NCI-H748 treated with DMSO at 0.1 percent for 48 hours (cell line): Measurements from ENCODE around the gene ZNF446.
"Not testable (repeated sequence)": the region's sequence is repeated elsewhere in the genome, so short reads cannot be mapped to it uniquely, and the experiment has no call there.

Source experiments
- DNase-seq: peaks from one replicate; lab custom pipeline; 2025; lab: John Stamatoyannopoulos, UW

The ZNF446 gene

DNA sequence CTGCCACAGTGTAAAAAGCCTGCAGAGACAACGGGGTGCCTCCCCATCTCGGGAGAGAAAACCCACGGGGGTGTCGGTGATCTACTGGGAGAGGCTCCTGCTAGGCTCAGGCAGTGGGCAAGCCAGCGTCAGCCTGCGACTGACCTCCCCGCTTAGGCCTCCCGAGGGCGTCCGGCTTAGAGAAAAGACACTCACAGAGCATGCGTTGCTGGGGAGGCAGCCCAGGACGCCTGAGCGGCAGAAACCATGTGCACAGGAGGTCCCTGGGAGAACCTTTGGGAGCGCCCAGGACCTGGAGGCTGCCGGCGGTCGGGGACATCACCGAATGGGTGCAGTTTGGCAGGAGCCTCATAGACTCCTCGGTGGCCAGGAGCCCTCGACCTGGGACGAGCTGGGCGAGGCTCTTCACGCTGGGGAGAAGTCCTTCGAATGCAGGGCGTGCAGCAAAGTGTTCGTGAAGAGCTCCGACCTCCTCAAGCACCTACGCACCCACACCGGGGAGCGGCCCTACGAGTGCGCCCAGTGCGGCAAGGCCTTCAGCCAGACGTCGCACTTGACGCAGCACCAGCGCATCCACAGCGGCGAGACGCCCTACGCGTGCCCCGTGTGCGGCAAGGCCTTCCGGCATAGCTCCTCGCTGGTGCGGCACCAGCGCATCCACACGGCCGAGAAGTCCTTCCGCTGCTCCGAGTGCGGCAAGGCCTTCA is 5.2 kb upstream of the ZNF446 start:
- DNase-seq = not testable (repeated sequence)

DNA sequence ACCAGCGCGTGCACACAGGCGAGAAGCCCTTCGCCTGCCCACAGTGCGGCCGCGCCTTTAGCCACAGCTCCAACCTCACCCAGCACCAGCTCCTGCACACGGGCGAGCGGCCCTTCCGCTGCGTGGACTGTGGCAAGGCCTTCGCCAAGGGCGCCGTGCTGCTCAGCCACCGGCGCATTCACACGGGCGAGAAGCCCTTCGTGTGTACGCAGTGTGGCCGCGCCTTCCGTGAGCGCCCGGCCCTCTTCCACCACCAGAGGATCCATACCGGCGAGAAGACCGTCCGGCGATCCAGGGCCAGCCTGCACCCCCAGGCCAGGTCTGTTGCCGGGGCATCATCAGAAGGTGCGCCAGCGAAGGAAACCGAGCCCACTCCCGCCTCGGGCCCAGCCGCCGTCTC is 4.4 kb upstream of the ZNF446 start:
- no peak for DNase-seq

DNA sequence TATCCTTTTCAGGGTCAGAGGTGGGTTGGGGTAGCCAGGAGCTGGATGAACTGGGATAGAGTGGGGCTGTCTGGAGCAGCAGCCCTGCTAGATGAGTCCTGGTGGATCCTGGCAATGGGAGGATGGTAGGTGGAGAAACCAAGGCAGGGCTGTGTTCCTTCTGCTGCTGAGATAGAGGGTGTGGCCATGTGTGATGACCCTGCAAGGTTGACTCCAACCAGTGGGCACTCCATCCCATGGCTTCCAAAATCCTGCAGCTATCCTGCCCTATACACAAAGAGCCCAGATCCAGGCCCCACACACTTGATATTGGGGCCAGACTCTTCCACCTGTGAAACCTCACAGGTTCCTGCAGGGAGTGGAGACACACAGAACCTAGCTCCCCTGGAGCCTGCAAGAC is 2.4 kb upstream of the ZNF446 start:
- no peak for DNase-seq

DNA sequence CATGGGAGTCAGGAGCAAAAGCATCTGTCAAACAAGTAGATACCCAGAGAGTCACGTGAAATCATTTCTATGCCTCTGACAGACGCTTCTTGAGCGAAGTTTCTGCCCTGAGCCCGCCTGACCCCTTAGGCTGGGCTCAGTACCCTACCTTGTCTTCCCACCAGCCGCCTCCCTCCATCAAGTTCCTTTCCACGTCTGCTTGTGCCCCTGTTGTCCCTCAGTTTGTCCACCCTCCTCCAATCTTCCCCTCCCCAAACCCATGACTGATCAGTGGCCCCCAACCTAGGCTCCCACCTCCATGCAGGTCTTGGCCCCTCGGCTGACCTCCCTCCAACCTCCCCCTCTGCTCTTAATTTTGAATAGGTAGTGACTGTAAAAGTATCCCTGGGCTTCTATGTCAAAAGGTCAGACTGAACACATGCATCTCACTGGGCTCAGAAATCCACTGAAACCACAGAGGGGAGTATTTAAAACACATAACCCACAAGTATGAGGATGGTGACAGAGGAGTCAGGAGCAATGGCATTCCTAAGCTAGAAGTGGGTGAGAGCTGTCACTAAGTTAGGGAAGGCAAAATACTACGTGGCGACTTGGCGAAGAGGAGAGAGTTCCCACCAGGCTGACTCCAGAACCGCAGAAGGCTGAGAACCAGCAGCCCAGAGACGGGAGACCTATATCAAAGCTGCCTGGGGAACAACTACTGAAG is 1.7 kb upstream of the ZNF446 start:
- DNase-seq = no peak

DNA sequence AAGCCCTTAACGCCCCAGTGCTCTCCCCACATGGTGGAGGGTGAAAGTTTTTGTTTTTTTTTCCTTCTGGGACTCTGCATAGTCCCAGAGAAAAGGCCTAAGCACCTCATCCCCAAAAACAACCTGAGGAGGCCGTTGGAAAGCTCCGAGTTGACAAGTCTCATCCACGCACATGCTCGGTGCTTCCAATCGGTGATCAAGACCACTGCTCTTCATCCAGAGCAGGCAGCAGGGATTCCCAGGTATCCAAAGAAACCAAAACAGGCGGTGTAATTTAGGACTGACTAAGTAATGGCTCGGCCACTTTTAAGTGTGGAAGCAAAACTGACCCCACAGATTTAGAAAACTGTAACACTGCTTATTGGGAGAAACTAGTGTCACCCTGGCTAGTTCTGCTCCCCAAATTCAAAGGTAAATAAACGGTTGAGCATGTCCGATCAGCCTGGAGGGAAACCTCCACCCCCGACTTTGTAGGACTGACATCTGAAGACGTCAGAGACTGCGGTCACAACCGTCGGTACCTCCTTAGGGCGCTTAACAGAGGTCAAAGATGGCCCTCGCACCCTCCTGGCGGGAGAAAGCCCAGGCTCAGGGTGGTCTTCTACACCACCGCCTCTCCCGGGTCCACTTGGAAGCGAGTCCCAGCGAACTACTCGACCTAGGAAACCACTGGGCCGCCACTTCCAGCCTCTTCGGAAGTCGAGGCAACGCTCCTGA is 997 bp upstream of the ZNF446 start:
- no peak for DNase-seq

DNA sequence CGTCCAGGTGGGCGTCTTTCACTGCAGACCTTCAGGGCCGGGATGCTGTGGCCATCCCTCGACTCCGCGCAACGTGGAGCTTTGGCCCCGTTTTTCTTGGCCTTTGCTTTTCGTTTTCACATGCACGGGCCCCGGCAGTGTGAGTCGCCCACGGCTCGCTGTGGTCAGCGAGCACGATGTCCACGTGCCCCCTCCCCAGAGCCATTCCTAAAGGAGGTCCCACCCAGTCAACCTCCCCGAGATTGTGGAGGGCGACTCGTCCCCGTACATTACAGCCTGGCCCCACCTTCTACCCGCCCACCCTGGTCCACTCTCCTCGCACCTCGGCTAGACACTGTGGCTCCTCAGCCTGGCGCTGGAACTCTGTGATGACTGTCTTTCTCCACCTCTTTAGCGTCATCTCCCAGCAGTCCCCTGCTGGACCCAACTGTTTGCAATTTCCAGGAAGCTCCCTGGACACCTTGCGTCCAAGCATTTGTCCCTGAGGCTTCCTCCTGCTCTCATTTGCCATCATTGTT is 405 bp downstream of the ZNF446 start:
- no peak for DNase-seq

DNA sequence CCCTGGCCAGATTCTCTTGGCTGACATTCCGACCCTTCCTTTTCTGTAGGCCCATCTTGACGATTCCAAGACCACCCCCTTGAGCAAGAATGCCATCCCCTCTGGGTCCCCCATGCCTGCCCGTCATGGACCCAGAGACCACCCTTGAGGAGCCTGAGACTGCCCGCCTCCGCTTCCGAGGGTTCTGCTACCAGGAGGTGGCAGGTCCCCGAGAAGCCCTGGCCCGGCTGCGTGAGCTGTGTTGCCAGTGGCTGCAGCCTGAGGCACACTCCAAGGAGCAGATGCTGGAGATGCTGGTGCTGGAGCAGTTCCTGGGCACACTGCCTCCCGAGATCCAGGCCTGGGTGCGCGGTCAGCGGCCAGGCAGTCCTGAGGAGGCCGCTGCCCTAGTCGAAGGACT is 978 bp downstream of the ZNF446 start:
- no peak for DNase-seq

DNA sequence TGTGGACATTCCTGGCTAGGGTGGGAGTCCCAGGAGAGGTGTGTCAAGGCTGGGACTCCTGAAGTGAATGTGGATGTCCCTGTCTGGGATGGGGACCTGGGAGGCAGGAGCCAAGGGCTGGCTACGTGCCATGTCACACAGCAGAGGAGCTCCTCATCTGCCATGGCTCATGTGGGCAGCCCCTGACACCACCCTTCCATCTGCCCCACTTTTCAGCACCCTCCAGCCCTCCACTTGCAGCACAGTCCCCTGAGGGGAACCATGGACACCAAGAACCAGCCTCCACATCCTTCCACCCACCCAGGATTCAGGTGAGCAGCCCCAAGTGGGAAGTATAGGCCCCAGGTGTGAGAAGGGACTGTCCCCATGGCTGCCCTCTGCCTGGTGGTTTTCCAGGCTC is 1.7 kb downstream of the ZNF446 start:
- DNase-seq = no peak

DNA sequence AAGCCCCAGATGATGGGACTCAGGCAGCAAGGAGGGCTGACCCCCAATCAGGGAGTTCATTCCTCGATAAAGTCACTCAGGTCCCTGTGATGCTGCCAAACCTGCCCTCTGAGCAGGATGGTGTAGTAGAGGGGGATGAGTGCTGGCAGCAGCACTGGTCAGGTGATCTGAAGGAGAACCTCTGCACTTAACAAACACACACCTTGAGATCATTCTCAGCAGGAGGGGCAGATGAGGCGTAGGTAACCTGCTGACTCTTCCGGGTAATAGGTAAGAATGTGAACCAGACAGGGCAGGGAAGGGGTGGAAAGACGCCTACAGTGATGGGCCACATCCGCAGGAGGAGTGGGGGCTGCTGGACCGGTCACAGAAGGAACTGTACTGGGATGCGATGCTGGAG is 3.2 kb downstream of the ZNF446 start:
- no peak for DNase-seq

DNA sequence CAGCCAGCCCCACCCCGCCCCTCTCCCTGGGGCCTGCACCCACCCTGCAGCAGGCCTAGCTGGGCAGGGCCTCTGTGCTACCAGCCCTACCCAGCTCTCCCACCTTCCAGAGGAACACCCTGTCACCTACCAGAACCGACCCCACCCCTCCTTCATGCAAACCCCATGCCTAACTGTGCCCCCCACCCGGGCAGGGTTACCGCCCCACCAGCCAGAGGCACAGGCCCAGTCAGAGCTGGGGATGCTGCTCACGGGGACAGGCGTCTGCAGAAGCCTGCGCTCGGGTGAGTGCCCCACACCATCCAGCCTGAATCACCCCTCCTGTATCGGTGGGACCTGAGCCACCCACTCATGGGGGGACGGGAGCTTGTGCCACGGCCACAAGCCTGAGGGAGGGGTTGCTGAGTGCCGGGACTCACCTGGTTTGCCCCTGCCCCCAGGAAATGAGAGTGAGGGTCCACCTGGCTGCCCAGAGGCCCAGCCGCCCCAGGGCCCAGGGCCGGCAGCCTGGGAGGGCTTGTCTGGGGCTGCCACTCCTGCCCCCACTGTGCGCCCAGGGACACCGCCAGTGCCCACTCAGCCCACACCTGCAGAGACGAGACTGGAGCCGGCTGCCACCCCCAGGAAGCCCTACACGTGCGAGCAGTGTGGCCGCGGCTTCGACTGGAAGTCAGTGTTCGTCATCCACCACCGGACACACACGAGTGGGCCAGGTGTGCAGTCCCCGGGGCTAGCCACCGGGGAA is 3.8 kb downstream of the ZNF446 start:
- no peak for DNase-seq

DNA sequence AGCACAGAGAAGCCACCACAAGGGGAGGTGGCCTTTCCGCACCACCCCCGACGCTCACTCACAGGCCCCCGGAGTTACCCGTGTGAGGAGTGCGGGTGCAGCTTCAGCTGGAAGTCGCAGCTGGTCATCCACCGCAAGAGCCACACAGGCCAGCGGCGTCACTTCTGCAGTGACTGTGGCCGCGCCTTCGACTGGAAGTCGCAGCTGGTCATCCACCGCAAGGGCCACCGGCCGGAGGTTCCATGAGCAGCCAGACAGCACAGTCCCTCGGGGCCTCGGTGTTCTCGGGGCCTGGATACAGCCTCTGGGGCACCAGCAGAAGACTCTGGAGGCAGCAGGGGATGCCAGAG is 4.3 kb downstream of the ZNF446 start:
- DNase-seq = no peak

DNA sequence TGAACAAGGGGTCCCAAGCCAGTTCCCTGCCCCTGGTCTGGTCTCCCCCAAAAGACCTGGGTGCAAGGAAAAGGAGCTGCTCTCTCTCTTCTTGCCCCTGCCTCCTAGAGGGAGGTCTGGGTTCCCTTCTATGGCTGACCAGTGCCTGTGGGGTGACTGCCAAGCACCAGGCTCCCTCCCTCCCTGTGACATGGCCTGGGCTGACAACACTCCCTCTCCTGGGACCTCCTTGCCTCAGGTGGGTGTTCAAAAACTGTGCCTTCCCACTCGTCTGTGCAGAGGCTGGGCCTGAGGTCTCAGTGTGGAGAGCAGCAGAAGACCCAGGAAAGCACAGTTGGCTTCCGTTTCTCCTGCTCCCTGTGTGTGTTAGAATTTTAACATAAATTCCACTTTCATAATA is 4.7 kb downstream of the ZNF446 start:
- DNase-seq = no peak

DNA sequence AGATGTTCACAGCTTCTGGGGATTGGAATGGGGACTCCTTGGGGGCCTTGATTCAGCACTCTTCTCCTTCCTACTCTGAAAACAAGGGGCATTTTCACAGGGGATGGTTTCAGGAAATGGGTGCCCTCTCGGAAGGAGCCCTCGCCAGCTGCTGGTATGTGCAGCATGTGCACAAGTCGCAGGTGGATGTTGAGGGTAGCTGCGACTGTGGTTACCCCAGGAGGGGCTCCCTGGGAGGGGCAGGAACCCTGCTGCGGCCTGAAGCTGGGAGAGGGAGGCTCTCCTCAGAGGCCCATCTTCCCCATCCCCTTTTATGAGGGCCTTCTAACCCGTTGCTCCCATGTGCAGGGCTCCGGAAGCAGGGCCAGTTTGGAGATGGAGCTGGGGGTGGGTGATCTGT is 6.2 kb downstream of the ZNF446 start:
- DNase-seq = no peak

DNA sequence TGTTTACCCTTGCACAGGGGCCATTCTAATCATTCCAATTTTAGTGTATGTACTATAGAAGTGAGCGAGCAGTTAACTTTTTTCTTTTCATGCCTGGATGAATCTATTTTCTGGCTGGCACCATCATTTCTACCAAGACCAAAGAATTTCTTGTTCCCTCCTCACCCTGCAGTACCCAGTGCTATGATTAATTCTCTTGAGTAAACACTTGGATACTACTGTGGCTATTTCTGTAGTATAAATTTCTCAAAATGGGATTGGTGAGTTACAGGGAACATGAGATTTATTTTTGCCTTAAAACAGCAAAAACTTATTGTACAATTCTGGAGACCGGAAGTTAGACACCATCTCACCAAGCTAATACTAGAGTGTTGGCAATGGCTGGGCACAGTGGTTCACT is 7.6 kb downstream of the ZNF446 start:
- DNase-seq = no peak

DNA sequence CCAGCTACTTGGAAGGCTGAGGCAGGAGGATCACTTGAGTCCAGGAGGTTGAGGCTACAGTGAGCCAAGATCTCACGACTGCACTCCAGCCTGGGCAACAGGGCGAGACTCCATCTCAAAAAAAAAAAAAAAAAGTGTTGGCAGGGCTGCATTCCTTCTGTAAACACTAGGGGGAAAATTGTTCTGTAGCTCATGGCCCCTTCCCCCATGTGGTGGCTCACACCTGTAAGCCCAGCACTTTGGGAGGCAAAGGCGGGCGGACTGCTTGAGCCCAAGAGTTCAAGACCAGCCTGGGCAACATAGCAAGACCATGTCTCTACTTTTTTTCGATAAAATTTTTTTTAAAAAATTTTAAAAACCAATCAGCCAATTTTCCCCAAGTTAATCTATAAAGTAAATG is 8.2 kb downstream of the ZNF446 start:
- DNase-seq = not testable (repeated sequence)

DNA sequence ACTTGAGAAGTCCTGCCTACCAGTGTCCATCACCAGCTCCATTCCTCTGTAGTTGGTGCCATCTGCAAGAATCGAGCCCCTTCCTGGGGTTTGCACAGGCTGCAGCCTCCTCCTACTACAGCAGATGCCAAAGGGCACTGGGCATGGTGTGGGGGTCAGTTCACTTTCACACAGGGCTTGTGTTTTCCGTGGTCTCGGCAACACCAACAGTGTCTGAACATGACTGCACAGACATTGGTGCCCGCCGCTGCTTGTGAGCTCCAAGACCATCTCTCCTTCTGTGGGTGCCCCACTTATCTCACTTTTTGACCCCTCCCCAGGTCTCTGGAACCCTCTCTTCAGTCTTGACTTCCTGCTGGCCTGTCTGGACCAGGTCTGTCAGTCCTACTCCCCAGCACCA is 15.2 kb downstream of the ZNF446 start:
- DNase-seq = no peak

DNA sequence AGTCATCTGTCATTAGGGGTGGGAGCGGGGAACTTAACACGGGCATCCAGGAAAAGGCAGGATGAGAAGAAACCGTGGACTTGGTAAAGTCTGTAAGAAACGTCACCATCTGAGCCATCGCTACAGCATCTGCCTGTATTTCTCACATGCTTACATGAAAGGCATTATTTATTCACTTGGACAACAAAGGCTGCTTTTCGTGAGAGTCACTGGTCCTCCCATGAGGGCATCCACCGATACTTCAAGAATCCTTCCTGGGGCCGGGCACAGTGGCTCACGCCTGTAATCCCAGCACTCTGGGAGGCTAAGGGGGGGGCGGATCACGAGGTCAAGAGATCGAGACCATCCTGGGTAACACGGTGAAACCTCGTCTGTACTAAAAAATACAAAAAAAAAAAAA is 16.1 kb downstream of the ZNF446 start:
- no peak for DNase-seq

DNA sequence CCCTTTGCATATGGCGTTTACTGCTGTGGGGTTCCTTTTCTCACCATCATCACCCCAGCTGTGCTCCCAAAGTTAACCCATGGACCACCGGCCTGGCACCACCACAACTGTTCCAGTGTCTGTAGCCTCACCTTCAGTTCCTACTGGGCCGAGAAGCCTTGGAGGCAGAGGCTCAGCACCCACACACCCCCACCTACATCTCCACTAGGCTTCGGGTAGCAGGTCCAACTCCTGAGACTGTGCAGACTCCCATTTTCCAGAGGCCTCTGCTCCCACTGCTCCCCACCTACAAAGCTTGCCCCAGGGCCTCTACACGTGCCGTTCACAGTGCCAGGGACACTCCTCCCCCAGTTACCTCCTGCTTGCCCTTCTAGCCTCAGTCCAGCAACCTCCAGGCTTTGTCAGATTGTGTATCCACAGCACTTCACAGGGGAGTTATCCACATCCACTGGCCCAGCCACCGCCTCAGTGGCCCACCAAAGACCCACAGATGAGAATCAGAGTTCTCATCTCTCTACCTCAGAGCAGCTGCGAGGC is 21.6 kb downstream of the ZNF446 start:
- no peak for DNase-seq

DNA sequence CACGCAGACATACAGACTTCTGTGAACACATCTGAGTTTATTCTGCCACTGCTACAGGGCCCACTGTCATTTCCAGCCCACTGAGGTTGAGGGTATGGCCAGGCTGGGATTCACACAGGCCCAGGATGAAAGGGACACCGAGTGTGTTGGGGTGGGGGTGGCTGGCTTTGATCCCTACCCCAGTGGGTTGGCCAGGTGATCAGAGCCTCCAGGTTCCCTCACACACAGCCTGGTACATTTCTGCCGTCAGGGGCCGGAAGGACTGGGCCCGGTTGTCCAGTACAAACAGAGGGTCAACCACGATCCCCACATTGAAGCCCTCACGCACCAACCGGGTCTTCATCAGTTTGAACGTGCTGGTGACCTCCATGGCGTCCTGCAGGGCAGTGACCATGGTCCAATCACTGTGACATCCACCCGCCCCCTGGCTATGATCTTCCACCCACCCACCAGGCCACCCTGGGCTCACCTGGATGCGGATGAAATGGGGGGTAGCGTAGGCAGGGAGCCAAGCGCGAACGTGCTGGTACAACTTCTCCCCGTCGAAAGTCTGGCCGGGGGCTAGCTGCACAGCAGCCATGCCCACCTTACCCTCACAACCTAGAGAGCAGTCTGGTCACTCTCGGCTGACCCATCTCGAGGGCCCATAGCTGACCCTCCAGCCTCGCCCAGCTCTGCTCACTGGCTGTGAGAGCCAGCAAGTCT is 22.3 kb downstream of the ZNF446 start:
- no peak for DNase-seq

DNA sequence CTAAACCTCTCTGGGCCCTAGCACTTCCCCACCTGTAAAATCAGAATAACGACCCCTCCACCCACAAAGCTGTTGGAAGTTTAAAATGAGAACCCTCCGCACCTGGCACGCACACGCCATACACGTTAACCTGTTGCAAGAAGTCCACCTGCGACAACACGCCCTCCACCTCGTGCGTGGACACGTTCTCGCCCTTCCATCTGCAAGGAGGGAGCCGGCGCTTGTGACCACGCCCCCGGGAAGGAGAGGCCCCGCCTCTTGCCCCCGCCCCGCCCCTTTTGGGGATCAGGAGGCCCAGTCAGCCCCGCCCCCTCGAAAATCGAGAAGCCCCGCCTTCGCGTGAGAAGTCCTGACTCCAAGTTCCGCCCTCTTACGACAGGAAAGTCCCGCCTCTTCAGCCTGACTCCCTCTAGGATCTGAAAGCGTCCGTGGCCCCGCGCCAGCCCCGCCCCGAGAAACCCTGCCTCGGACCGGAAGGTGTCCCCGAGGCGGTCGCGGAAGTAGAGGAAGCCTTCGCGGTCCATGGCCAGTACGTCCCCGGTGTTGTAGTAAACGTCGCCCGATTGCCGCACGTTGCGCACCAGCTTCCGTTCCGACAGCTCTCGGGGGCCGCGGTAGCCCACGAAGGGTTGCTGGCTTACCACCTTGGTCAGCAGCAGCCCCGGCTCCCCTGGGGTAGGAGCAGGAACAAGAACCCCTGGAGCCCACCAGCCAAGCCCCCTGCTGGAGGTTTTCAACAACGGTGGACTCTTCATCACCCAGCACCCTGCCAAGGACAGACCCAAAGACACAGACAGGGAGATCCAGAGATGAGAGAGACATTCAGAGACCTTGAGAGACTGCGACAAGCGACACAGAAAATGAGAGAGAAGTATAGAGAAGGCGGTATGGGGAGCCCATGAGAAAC is 23.1 kb downstream of the ZNF446 start:
- DNase-seq = peak; percentile 99
